Measurements from ENCODE around the gene GRIN2B.

The GRIN2B gene

GRCh38 chr12:13957576-13957975 lies 23.8 kb downstream of the GRIN2B start:
- DNase-seq (ENCODE audit: low read depth in 2 of 3, low spot score in 2 of 3), result no peak

DNA sequence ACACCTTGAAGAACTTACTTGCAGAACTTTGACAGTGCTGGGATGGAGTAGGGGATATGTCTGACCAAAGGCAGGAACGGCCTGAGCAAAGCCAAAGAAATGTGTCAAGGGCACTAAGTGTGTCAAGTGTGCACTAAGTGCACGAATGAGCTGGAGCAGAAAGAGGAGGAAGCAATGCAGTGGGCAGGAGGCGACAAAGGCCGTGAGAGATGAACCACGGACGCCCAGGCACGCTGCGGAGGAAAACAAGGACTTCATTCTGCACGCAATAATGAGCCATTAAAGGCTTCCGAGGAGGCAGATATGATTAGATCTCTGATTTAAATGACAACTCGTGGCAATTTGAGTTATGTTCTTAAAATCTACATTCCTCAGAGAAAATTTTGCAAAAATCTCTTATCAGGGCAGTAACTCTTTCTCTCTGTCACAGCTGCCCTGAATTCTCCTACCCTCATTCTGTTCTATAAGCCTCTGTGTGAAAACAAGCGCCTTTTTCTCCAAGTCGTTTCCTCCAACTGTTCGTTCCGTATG lies 25.3 kb downstream of the GRIN2B start:
- DNase-seq (ENCODE audit: low read depth in 2 of 3, low spot score in 2 of 3), result no peak

GRCh38 chr12:13952096-13952495 lies 29.3 kb downstream of the GRIN2B start:
- no peak for DNase-seq (ENCODE audit: low read depth in 2 of 3, low spot score in 2 of 3)

GRCh38 chr12:13950502-13950901 lies 30.9 kb downstream of the GRIN2B start:
- no peak for DNase-seq (ENCODE audit: low read depth in 2 of 3, low spot score in 2 of 3)

DNA sequence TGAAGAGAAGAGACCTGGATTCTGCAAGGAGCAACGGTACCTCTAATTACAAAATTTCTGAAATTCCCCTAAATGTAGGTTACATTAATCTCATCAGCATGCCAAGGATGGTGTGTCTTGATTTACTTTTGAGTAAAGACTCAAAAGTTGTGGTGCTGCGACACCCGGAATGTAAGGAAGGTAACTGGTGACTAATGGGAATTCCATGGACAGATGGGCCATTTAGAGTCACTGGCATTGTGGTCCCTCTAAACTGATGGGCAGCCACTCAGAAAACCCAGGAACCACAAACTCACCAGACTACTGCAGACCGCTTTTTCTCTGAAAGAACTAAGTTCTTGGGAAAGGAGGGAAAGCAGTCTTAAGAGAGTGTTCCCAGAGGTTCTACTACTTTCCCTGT lies 32.8 kb downstream of the GRIN2B start:
- no peak for DNase-seq (ENCODE audit: low read depth in 2 of 3, low spot score in 2 of 3)

DNA sequence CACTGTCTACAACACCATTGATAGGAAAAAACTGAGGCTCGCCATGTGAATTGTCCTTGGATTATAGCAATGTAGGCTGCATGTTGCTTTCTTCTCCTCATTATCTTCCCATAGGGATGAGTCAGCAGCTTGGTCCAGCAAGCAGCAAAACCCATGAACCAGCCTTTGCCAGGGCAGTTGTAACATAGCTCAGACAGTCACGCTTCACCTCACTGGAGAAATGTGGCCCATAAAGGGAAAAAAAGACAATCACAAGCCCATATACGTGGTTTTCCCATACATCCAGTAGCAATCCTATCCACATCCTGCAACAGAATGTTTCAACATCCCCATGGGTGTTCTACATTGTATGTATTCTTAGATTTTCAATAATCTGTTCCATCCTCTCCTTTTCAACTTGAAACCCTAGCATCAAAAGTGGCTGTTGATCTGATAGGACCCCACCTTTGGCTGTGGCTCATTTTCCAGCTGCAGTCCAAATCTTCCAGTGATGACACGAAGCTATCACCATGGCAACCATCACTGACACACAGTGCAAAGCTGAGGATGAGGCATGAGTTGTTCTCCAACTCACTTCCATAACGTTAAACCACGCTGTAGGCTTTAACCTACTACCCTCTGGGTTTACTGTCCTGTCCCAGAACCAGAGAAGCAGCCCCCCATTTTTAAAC lies 34.0 kb downstream of the GRIN2B start:
- no peak for DNase-seq (ENCODE audit: low read depth in 2 of 3, low spot score in 2 of 3)

DNA sequence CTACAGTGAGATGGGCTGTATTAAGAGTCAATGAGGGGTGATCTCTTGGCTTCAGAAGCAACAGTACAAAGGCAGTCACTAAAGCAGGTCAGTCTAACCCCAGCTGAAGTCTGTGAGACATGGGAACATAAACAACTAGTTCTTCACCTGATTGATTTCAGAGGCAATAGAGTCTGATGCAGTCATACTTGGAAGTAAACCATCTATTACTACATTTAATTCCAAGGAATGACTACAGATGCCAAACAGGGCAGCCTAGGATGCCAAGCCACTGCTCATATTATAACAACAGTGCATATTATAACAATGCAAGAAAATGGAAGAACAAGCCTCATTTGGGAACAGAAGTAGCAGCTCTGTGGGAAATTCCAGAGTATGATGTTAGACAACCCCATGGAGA lies 35.8 kb downstream of the GRIN2B start:
- DNase-seq (ENCODE audit: low read depth in 2 of 3, low spot score in 2 of 3), result no peak

- no peak for DNase-seq (ENCODE audit: low read depth in 2 of 3, low spot score in 2 of 3)
Observed at GRCh38 chr12:13945236-13945635, 36.2 kb downstream of the GRIN2B start.

GRCh38 chr12:13942826-13943225 lies 38.6 kb downstream of the GRIN2B start:
- DNase-seq (ENCODE audit: low read depth in 2 of 3, low spot score in 2 of 3), result no peak

GRCh38 chr12:13941258-13942249 lies 39.8 kb downstream of the GRIN2B start:
- DNase-seq (ENCODE audit: low read depth in 2 of 3, low spot score in 2 of 3), result no peak

GRCh38 chr12:13940335-13940865 lies 41.0 kb downstream of the GRIN2B start:
- DNase-seq (ENCODE audit: low read depth in 2 of 3, low spot score in 2 of 3), result no peak

- no peak for DNase-seq (ENCODE audit: low read depth in 2 of 3, low spot score in 2 of 3)
Observed at GRCh38 chr12:13937735-13938134, 43.7 kb downstream of the GRIN2B start.

- no peak for DNase-seq (ENCODE audit: low read depth in 2 of 3, low spot score in 2 of 3)
Observed at GRCh38 chr12:13935169-13935568, 46.2 kb downstream of the GRIN2B start.

Measured in activated CD8-positive, alpha-beta memory T cell treated with anti-CD3 and anti-CD28 coated beads for 48 hours (primary cell).